ENCODE data around the gene TMEM81.
A peak's percentile ranks its signal among the peaks of the same experiment; 100 is the strongest.

TMEM81 gene

GRCh38 chr1:205084360-205084759 lies at the start of gene TMEM81:
TSS of gene TMEM81 (minus strand) at chr1:205084460. CDS start at chr1:205084320, 140 bp downstream.
- DNase-seq (ENCODE audit: low read depth in 2 of 2, low spot score in 1 of 2): no peak

- no peak for DNase-seq (ENCODE audit: low read depth in 2 of 2, low spot score in 1 of 2)
Measured at GRCh38 chr1:205133287-205133686, 49.0 kb upstream of the TMEM81 start.

- no peak for DNase-seq (ENCODE audit: low read depth in 2 of 2, low spot score in 1 of 2)
Measured at GRCh38 chr1:205129447-205130029, 45.3 kb upstream of the TMEM81 start.

GRCh38 chr1:205128050-205128449 lies 43.8 kb upstream of the TMEM81 start:
- no peak for DNase-seq (ENCODE audit: low read depth in 2 of 2, low spot score in 1 of 2)

GRCh38 chr1:205127646-205128045 lies 43.4 kb upstream of the TMEM81 start:
- no peak for DNase-seq (ENCODE audit: low read depth in 2 of 2, low spot score in 1 of 2)

GRCh38 chr1:205124726-205125125 lies 40.5 kb upstream of the TMEM81 start:
- no peak for DNase-seq (ENCODE audit: low read depth in 2 of 2, low spot score in 1 of 2)

- no peak for DNase-seq (ENCODE audit: low read depth in 2 of 2, low spot score in 1 of 2)
Measured at GRCh38 chr1:205122489-205122882, 38.2 kb upstream of the TMEM81 start.

- peak; percentile 92 to 93 for DNase-seq (ENCODE audit: low read depth in 2 of 2, low spot score in 1 of 2)
Measured at GRCh38 chr1:205121660-205122488, 37.6 kb upstream of the TMEM81 start, which contains the start of gene RBBP5. TSS of gene RBBP5 (minus strand) at chr1:205121978. CDS start at chr1:205121873, 105 bp downstream.

GRCh38 chr1:205118752-205119151 lies 34.5 kb upstream of the TMEM81 start:
- no peak for DNase-seq (ENCODE audit: low read depth in 2 of 2, low spot score in 1 of 2)

- DNase-seq (ENCODE audit: low read depth in 2 of 2, low spot score in 1 of 2): no peak
Measured at GRCh38 chr1:205111354-205111753, 27.1 kb upstream of the TMEM81 start.

GRCh38 chr1:205109711-205110110 lies 25.5 kb upstream of the TMEM81 start:
- no peak for DNase-seq (ENCODE audit: low read depth in 2 of 2, low spot score in 1 of 2)

- DNase-seq (ENCODE audit: low read depth in 2 of 2, low spot score in 1 of 2): no peak
Measured at GRCh38 chr1:205109269-205109668, 25.0 kb upstream of the TMEM81 start.

- DNase-seq (ENCODE audit: low read depth in 2 of 2, low spot score in 1 of 2): no peak
Measured at GRCh38 chr1:205108464-205108863, 24.2 kb upstream of the TMEM81 start.

- DNase-seq (ENCODE audit: low read depth in 2 of 2, low spot score in 1 of 2): no peak
Measured at GRCh38 chr1:205107327-205107726, 23.1 kb upstream of the TMEM81 start.

- no peak for DNase-seq (ENCODE audit: low read depth in 2 of 2, low spot score in 1 of 2)
Measured at GRCh38 chr1:205102404-205102803, 18.1 kb upstream of the TMEM81 start.

- DNase-seq (ENCODE audit: low read depth in 2 of 2, low spot score in 1 of 2): no peak
Measured at GRCh38 chr1:205098242-205098641, 14.0 kb upstream of the TMEM81 start.

GRCh38 chr1:205095422-205095821 lies 11.2 kb upstream of the TMEM81 start:
- no peak for DNase-seq (ENCODE audit: low read depth in 2 of 2, low spot score in 1 of 2)

- no peak for DNase-seq (ENCODE audit: low read depth in 2 of 2, low spot score in 1 of 2)
Measured at GRCh38 chr1:205091043-205091740, 6.9 kb upstream of the TMEM81 start.

GRCh38 chr1:205088341-205088740 lies 4.1 kb upstream of the TMEM81 start:
- no peak for DNase-seq (ENCODE audit: low read depth in 2 of 2, low spot score in 1 of 2)

GRCh38 chr1:205082431-205082830 lies 1.8 kb downstream of the TMEM81 start:
- no peak for DNase-seq (ENCODE audit: low read depth in 2 of 2, low spot score in 1 of 2)

- DNase-seq (ENCODE audit: low read depth in 2 of 2, low spot score in 1 of 2): no peak
Measured at GRCh38 chr1:205077934-205078311, 6.3 kb downstream of the TMEM81 start.

Data from stimulated activated CD8-positive, alpha-beta memory T cell treated with anti-CD3 and anti-CD28 coated beads, Interleukin-4, amount 100 ng/mL, for 4 hours (primary cell).